Esophagus mucosa (tissue), 1 donor: ENCODE data around the gene IL23R. TPM values are rescaled to one million over a fixed set of nuclear protein-coding genes. Genes with fewer than 3 reads are reported as not detected.

ENCODE experiments used
- ATAC-seq: fragments of 200-7000 bp; cut with Tn5 transposase; one replicate; pipeline ENCODE4 v1.9.1; 2020
- total RNA-seq: library from RNA; stranded (reverse); gene quantifications from one replicate; pipeline ENCODE4 v1.2.4, GENCODE V29; 2023
- donor health status: DM: yes; HTN: yes; CAD: no.

The IL23R gene
- total RNA-seq, 1 donor from 2014 or later = 0.12 TPM

DNA sequence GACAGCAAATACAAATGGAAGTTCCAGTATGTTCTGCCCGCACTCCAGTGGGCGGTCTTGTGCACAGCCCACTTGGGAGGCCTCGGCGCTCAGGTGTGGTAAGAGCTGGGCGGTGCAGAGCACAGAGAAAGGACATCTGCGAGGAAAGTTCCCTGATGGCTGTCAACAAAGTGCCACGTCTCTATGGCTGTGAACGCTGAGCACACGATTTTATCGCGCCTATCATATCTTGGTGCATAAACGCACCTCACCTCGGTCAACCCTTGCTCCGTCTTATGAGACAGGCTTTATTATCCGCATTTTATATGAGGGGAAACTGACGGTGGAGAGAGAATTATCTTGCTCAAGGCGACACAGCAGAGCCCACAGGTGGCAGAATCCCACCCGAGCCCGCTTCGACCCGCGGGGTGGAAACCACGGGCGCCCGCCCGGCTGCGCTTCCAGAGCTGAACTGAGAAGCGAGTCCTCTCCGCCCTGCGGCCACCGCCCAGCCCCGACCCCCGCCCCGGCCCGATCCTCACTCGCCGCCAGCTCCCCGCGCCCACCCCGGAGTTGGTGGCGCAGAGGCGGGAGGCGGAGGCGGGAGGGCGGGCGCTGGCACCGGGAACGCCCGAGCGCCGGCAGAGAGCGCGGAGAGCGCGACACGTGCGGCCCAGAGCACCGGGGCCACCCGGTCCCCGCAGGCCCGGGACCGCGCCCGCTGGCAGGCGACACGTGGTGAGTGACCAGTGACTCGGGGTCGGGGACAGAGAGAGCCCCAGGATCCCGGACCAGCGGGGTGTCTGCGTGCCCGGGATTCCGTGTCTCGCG, 141.2 kb downstream of the IL23R start, which contains the start of gene IL12RB2:
Gene IL12RB2 (plus strand): TSS at position 623 of the 810 bp plus-strand sequence. CDS start 12,496 bp downstream, outside the sequence.
- peak; percentile 65 for ATAC-seq

DNA sequence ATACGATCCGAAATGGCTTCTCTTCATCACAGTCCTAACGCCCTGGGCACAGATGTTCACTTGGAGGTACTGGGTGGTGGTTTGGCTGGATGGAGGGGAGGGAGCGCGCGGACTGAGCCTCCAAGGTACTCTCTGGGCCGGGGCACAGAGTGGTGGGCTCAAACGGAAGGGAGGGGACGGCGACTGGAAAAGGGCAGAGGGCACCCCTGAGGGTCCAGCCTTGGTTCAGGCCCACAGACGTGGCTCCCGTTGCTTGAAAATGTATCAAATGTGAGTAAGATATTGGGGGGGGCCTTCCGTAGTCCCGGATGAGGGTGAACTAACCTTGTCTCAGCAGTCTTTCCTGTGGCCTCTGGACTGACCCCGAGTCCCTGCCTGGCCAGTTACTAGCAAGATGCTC, 141.9 kb downstream of the IL23R start:
- no peak for ATAC-seq

Other genes with a start within 250 kb of the IL23R start
- 0.56 TPM for gene DNAI4, start 241.6 kb upstream of the IL23R start, total RNA-seq
- 17.1 TPM for gene MIER1, start 241.5 kb upstream of the IL23R start, total RNA-seq
- 9.0 TPM for gene SLC35D1, start 112.3 kb upstream of the IL23R start, total RNA-seq
- gene C1orf141, start 31.5 kb upstream of the IL23R start, total RNA-seq = not detected
- 1.3 TPM for gene IL12RB2, start 141.4 kb downstream of the IL23R start, total RNA-seq